ENCODE measurements around the gene CCDC188. TPM values are rescaled to one million over a fixed set of nuclear protein-coding genes. Genes with fewer than 3 reads are reported as not detected.

The CCDC188 gene
- total and polyA plus RNA-seq, 9 of the 15 experiments (the other 6 are each of a cell fraction or from before 2014, with no cell fraction given): not detected

DNA sequence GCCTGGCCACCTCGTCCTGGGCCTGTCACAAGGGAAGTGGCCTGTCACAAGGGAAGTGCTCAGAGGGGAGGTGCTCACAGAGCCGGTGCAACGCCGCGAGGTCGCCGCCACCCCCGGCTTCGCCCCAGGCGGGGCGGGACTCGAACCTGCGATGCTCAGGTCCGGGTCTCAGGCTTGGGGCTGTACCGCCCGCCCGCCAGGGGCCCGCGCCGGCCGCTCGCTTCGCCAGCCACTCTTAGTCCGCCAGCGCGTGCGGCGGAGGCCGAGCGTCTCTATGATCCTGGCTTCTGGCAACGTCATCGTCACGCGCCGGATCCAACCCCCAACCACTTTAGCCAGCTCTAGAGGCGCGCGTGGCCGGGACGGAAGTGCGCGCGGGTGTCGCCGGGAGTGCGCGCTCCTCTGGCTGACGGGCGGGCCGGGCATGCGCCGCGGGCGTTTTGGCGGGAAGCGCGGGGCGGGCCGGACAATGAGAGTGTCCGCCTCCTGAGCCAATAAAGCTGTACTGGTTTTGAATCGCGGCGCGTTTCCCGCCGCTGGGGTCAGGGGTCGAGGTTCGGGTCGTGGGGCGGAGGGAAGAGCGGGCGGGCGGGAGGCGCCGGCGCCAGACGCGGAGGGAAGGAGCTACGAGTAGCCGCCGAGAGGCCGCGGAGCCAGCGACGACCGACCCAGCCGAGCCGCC is 33.8 kb downstream of the CCDC188 start, which contains the start of gene TRMT2A (continued):
- TF ChIP-seq TCF7L2 (IDR thresholded peaks at IDR 0.05; ENCODE audit: low read depth, low read length) (peak; percentile 51; the same call in 1 of the 2 replicates), KDM2B (CRISPR knock-in tag; IDR thresholded peaks at IDR 0.05) (peak; percentile 95), GATA2 (CRISPR knock-in tag; IDR thresholded peaks at IDR 0.05) (no peak), EHMT2 (IDR thresholded peaks at IDR 0.05) (no peak), NCOA4 (IDR thresholded peaks at IDR 0.05; ENCODE audit: partially characterized antibody) (no peak), SIN3B (IDR thresholded peaks at IDR 0.05; ENCODE audit: low read depth) (no peak), NCOA1 (IDR thresholded peaks at IDR 0.05; ENCODE audit: low read depth) (no peak), ZNF311 (CRISPR knock-in tag; IDR thresholded peaks at IDR 0.05) (no peak), ZNF146 (CRISPR knock-in tag; IDR thresholded peaks at IDR 0.05; ENCODE audit: unreplicated experiment) (no peak), PCBP2 (IDR thresholded peaks at IDR 0.05; ENCODE audit: low read depth, low read length, poor library complexity, severe bottlenecking) (no peak), ASH1L (IDR thresholded peaks at IDR 0.05; ENCODE audit: borderline replicate concordance, low read depth, partially characterized antibody) (no peak), POLR2AphosphoS2 (IDR thresholded peaks at IDR 0.05; ENCODE audit: low read length) (no peak), ESRRB (CRISPR knock-in tag; IDR thresholded peaks at IDR 0.05; ENCODE audit: borderline replicate concordance) (no peak), ZNF3 (CRISPR knock-in tag; IDR thresholded peaks at IDR 0.05) (no peak), NFXL1 (CRISPR knock-in tag; IDR thresholded peaks at IDR 0.05) (no peak), NR3C1 (CRISPR knock-in tag; IDR thresholded peaks at IDR 0.05) (no peak), CAMTA2 (CRISPR knock-in tag; conservative IDR thresholded peaks at IDR 0.05) (peak; percentile 77; the same call in 1 of the 2 replicates), SAP30 (IDR thresholded peaks at IDR 0.05; ENCODE audit: borderline replicate concordance, insufficient read depth, low read depth, low read length, poor library complexity, severe bottlenecking) (no peak), KLF6 (CRISPR knock-in tag; IDR thresholded peaks at IDR 0.05; ENCODE audit: borderline replicate concordance) (peak; percentile 45; the same call in 1 of the 2 replicates), KDM1A (IDR thresholded peaks at IDR 0.05) (no peak), PPARD (CRISPR knock-in tag; IDR thresholded peaks at IDR 0.05) (no peak), MECOM (CRISPR knock-in tag; IDR thresholded peaks at IDR 0.05) (no peak), ZNF253 (CRISPR knock-in tag; conservative IDR thresholded peaks at IDR 0.05) (no peak)
- TF ChIP-seq, protein P1, sequence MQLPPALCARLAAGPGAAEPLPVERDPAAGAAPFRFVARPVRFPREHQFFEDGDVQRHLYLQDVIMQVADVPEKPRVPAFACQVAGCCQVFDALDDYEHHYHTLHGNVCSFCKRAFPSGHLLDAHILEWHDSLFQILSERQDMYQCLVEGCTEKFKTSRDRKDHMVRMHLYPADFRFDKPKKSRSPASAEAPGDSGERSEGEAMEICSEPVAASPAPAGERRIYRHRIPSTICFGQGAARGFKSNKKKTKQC (CRISPR knock-in tag; IDR thresholded peaks at IDR 0.05): no peak
- TF ChIP-seq, protein P2, sequence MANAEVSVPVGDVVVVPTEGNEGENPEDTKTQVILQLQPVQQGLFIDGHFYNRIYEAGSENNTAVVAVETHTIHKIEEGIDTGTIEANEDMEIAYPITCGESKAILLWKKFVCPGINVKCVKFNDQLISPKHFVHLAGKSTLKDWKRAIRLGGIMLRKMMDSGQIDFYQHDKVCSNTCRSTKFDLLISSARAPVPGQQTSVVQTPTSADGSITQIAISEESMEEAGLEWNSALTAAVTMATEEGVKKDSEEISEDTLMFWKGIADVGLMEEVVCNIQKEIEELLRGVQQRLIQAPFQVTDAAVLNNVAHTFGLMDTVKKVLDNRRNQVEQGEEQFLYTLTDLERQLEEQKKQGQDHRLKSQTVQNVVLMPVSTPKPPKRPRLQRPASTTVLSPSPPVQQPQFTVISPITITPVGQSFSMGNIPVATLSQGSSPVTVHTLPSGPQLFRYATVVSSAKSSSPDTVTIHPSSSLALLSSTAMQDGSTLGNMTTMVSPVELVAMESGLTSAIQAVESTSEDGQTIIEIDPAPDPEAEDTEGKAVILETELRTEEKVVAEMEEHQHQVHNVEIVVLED (CRISPR knock-in tag; IDR thresholded peaks at IDR 0.05): peak; percentile 98
- TF ChIP-seq, protein P3, sequence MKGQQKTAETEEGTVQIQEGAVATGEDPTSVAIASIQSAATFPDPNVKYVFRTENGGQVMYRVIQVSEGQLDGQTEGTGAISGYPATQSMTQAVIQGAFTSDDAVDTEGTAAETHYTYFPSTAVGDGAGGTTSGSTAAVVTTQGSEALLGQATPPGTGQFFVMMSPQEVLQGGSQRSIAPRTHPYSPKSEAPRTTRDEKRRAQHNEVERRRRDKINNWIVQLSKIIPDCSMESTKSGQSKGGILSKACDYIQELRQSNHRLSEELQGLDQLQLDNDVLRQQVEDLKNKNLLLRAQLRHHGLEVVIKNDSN (CRISPR knock-in tag; IDR thresholded peaks at IDR 0.05): no peak
- TF ChIP-seq, protein P4, sequence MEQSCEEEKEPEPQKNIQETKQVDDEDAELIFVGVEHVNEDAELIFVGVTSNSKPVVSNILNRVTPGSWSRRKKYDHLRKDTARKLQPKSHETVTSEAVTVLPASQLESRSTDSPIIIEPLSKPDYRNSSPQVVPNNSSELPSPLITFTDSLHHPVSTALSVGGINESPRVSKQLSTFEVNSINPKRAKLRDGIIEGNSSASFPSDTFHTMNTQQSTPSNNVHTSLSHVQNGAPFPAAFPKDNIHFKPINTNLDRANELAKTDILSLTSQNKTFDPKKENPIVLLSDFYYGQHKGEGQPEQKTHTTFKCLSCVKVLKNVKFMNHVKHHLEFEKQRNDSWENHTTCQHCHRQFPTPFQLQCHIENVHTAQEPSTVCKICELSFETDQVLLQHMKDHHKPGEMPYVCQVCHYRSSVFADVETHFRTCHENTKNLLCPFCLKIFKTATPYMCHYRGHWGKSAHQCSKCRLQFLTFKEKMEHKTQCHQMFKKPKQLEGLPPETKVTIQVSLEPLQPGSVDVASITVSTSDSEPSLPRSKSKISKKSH (CRISPR knock-in tag; IDR thresholded peaks at IDR 0.05): no peak
